Measurements from ENCODE around the gene IKZF1. TPM values are rescaled to one million over a fixed set of nuclear protein-coding genes. Genes with fewer than 3 reads are reported as not detected.

IKZF1 gene
- total RNA-seq, 1 experiment from 2014 or later: 2.3 TPM

- DNase-seq (ENCODE audit: low spot score): no peak
- CTCF ChIA-PET: no interaction called here
- H3K4me3 Mint-ChIP-seq: no peak overlapping the region
Observed at GRCh38 chr7:50324113-50324512, 19.6 kb downstream of the IKZF1 start.

GRCh38 chr7:50327443-50327842 is 22.9 kb downstream of the IKZF1 start:
- POLR2A ChIA-PET: no interaction called here

More at GRCh38 chr7:50324113-50324512, 19.6 kb downstream of the IKZF1 start:
- TF ChIP-seq IRF1 (CRISPR knock-in tag; IDR thresholded peaks at IDR 0.05): no peak
- no peak for TF ChIP-seq MAX (CRISPR knock-in tag; IDR thresholded peaks at IDR 0.05)
- no peak for TF ChIP-seq FOXP4 (CRISPR knock-in tag; IDR thresholded peaks at IDR 0.05)
- TF ChIP-seq NR1H2 (CRISPR knock-in tag; IDR thresholded peaks at IDR 0.05): no peak
- TF ChIP-seq ERG (CRISPR knock-in tag; IDR thresholded peaks at IDR 0.05): no peak
- TF ChIP-seq ZNF423 (CRISPR knock-in tag; IDR thresholded peaks at IDR 0.05): no peak
- no peak for TF ChIP-seq NFATC4 (CRISPR knock-in tag; IDR thresholded peaks at IDR 0.05)
- no peak for TF ChIP-seq EMX1 (CRISPR knock-in tag; IDR thresholded peaks at IDR 0.05)
- no peak for TF ChIP-seq STAT6 (CRISPR knock-in tag; conservative IDR thresholded peaks at IDR 0.05; ENCODE audit: low read depth)
- H3K4me1 Mint-ChIP-seq: peaks cover 11% of the 10 kb centered on the region
- H3K9me3 Mint-ChIP-seq: no peaks in the 10 kb centered on the region
- POLR2A ChIA-PET: no interaction called here
- ATAC-seq: no peak
- H3K36me3 Mint-ChIP-seq: no peaks in the 10 kb centered on the region
- H3K27me3 Mint-ChIP-seq (ENCODE audit: low read depth): no peaks in the 10 kb centered on the region
- no peak overlapping the region for H3K27ac Mint-ChIP-seq

More at GRCh38 chr7:50327443-50327842, 22.9 kb downstream of the IKZF1 start:
- H3K27me3 Mint-ChIP-seq (ENCODE audit: low read depth): no peaks in the 10 kb centered on the region
- H3K4me1 Mint-ChIP-seq: peaks cover 10% of the 10 kb centered on the region
- no peaks in the 10 kb centered on the region for H3K9me3 Mint-ChIP-seq
- no peak overlapping the region for H3K27ac Mint-ChIP-seq
- CTCF ChIA-PET: no interaction called here
- DNase-seq (ENCODE audit: low spot score): no peak
- no peak overlapping the region for H3K4me3 Mint-ChIP-seq
- no peaks in the 10 kb centered on the region for H3K36me3 Mint-ChIP-seq
- ATAC-seq: no peak
- TF ChIP-seq JUN (CRISPR knock-in tag; IDR thresholded peaks at IDR 0.05): no peak
- TF ChIP-seq USF2 (CRISPR knock-in tag; IDR thresholded peaks at IDR 0.05): no peak
- no peak for TF ChIP-seq ATF2 (CRISPR knock-in tag; IDR thresholded peaks at IDR 0.05; ENCODE audit: borderline replicate concordance, low read depth)
- TF ChIP-seq GTF2I (CRISPR knock-in tag; conservative IDR thresholded peaks at IDR 0.05): no peak
- no peak for TF ChIP-seq ZNF232 (CRISPR knock-in tag; IDR thresholded peaks at IDR 0.05)

All from WTC11 (cell line).